Measurements from ENCODE around the gene FBXO33.

Gene FBXO33

GRCh38 chr14:39430762-39431415, 1.3 kb downstream of the FBXO33 start:
- DNase-seq (ENCODE audit: low spot score) = no peak

GRCh38 chr14:39428118-39428517, 4.1 kb downstream of the FBXO33 start:
- DNase-seq (ENCODE audit: low spot score) = no peak

GRCh38 chr14:39426605-39427004, 5.6 kb downstream of the FBXO33 start:
- DNase-seq (ENCODE audit: low spot score) = peak; percentile 29

- DNase-seq (ENCODE audit: low spot score) = no peak
Measured at GRCh38 chr14:39425947-39426346, 6.3 kb downstream of the FBXO33 start.

GRCh38 chr14:39423793-39424192, 8.4 kb downstream of the FBXO33 start:
- no peak for DNase-seq (ENCODE audit: low spot score)

- no peak for DNase-seq (ENCODE audit: low spot score)
Measured at GRCh38 chr14:39422243-39422642, 10.0 kb downstream of the FBXO33 start.

GRCh38 chr14:39419272-39419671, 13.0 kb downstream of the FBXO33 start:
- no peak for DNase-seq (ENCODE audit: low spot score)

- no peak for DNase-seq (ENCODE audit: low spot score)
Measured at GRCh38 chr14:39417014-39417413, 15.2 kb downstream of the FBXO33 start.

- no peak for DNase-seq (ENCODE audit: low spot score)
Measured at GRCh38 chr14:39416072-39416471, 16.2 kb downstream of the FBXO33 start.

- no peak for DNase-seq (ENCODE audit: low spot score)
Measured at GRCh38 chr14:39406560-39406959, 25.7 kb downstream of the FBXO33 start.

GRCh38 chr14:39398382-39398781, 33.9 kb downstream of the FBXO33 start:
- DNase-seq (ENCODE audit: low spot score) = no peak

GRCh38 chr14:39396448-39396847, 35.8 kb downstream of the FBXO33 start:
- DNase-seq (ENCODE audit: low spot score) = peak; percentile 16

GRCh38 chr14:39395555-39396254, 36.5 kb downstream of the FBXO33 start:
- DNase-seq (ENCODE audit: low spot score) = no peak

GRCh38 chr14:39393289-39393688, 38.9 kb downstream of the FBXO33 start:
- no peak for DNase-seq (ENCODE audit: low spot score)

- no peak for DNase-seq (ENCODE audit: low spot score)
Measured at GRCh38 chr14:39384177-39384576, 48.1 kb downstream of the FBXO33 start.

GRCh38 chr14:39383741-39384140, 48.5 kb downstream of the FBXO33 start:
- no peak for DNase-seq (ENCODE audit: low spot score)

GRCh38 chr14:39383026-39383660, 49.1 kb downstream of the FBXO33 start:
- DNase-seq (ENCODE audit: low spot score) = no peak

- DNase-seq (ENCODE audit: low spot score) = no peak
Measured at GRCh38 chr14:39382463-39382862, 49.8 kb downstream of the FBXO33 start.

GRCh38 chr14:39381366-39381765, 50.9 kb downstream of the FBXO33 start:
- DNase-seq (ENCODE audit: low spot score) = no peak

- no peak for DNase-seq (ENCODE audit: low spot score)
Measured at GRCh38 chr14:39376667-39377403, 55.4 kb downstream of the FBXO33 start.

- peak; percentile 43 for DNase-seq (ENCODE audit: low spot score)
Measured at GRCh38 chr14:39374851-39375250, 57.4 kb downstream of the FBXO33 start.

- DNase-seq (ENCODE audit: low spot score) = no peak
Measured at GRCh38 chr14:39372656-39373055, 59.6 kb downstream of the FBXO33 start.

- DNase-seq (ENCODE audit: low spot score) = no peak
Measured at GRCh38 chr14:39370415-39370814, 61.8 kb downstream of the FBXO33 start.

Data from AG08396 (cell line).